Left hindlimb (tissue), 1 donor: ENCODE data around the gene TBC1D14.
A peak's percentile ranks its signal among the peaks of the same experiment; 100 is the strongest.
"Not testable (repeated sequence)": the region's sequence is repeated elsewhere in the genome, so short reads cannot be mapped to it uniquely, and the experiment has no call there.

ENCODE experiments used
- DNase-seq: peaks from one replicate; pipeline ENCODE4 v3.0.0-alpha.2; 2018

The TBC1D14 gene

GRCh38 chr4:6909113-6909969, at the start of gene TBC1D14:
Gene TBC1D14 (plus strand): TSS chr4:6909826. CDS start chr4:6923390, 13,564 bp downstream.
- DNase-seq: peak; percentile 92

GRCh38 chr4:6868386-6868785, 41.2 kb upstream of the TBC1D14 start:
- no peak for DNase-seq

GRCh38 chr4:6869944-6870343, 39.7 kb upstream of the TBC1D14 start:
- no peak for DNase-seq

- DNase-seq: no peak
Measured at GRCh38 chr4:6873291-6873690, 36.3 kb upstream of the TBC1D14 start.

GRCh38 chr4:6873792-6874461, 35.7 kb upstream of the TBC1D14 start:
- DNase-seq: peak; percentile 59

GRCh38 chr4:6874981-6875380, 34.6 kb upstream of the TBC1D14 start:
- DNase-seq: no peak

- peak; percentile 65 for DNase-seq
Measured at GRCh38 chr4:6875431-6875831, 34.2 kb upstream of the TBC1D14 start.

- DNase-seq: no peak
Measured at GRCh38 chr4:6876440-6876839, 33.2 kb upstream of the TBC1D14 start.

- no peak for DNase-seq
Measured at GRCh38 chr4:6877067-6877466, 32.6 kb upstream of the TBC1D14 start.

- DNase-seq: no peak
Measured at GRCh38 chr4:6878451-6879059, 31.1 kb upstream of the TBC1D14 start.

GRCh38 chr4:6880691-6881090, 28.9 kb upstream of the TBC1D14 start:
- DNase-seq: no peak

GRCh38 chr4:6881908-6882307, 27.7 kb upstream of the TBC1D14 start:
- DNase-seq: no peak

- DNase-seq: no peak
Measured at GRCh38 chr4:6884341-6884870, 25.2 kb upstream of the TBC1D14 start.

GRCh38 chr4:6885953-6886557, 23.6 kb upstream of the TBC1D14 start:
- no peak for DNase-seq

- DNase-seq: no peak
Measured at GRCh38 chr4:6886886-6887285, 22.7 kb upstream of the TBC1D14 start.

GRCh38 chr4:6887591-6888371, 21.8 kb upstream of the TBC1D14 start:
- no peak for DNase-seq

GRCh38 chr4:6888506-6889071, 21.0 kb upstream of the TBC1D14 start:
- DNase-seq: no peak

GRCh38 chr4:6889101-6889735, 20.4 kb upstream of the TBC1D14 start:
- no peak for DNase-seq

- no peak for DNase-seq
Measured at GRCh38 chr4:6889736-6890324, 19.8 kb upstream of the TBC1D14 start.

GRCh38 chr4:6890358-6890757, 19.3 kb upstream of the TBC1D14 start:
- DNase-seq: no peak

- DNase-seq: not testable (repeated sequence)
Measured at GRCh38 chr4:6890971-6891370, 18.7 kb upstream of the TBC1D14 start.
